SIG-M5 treated with dmso at 0.1 percent for 504 hours (cell line): ENCODE data around the gene B4GALT5.
A peak's percentile ranks its signal among the peaks of the same experiment; 100 is the strongest.
"Not testable (repeated sequence)": the region's sequence is repeated elsewhere in the genome, so short reads cannot be mapped to it uniquely, and the experiment has no call there.

Source experiments
- DNase-seq: peaks from one replicate; lab custom pipeline; 2025; ENCODE audit not compliant: unreplicated experiment; lab: John Stamatoyannopoulos, UW

Gene B4GALT5

DNA sequence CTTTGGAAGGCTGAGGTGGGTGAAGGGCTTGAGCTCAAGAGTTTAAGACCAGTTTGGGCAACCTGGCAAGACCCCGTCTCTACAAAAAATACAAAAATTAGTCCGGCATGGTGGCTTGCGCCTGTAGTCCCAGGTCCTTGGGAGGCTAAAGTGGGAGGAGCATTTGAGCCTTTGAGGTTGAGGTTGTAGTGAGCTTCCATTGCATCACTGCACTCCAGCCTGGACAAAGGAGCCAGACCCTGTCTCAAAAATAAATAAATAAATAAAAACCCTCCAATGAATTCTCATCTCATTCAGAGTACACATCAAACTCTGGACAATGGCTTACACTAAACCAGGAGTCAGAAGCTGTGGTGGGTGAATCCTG is 31.8 kb downstream of the B4GALT5 start:
- DNase-seq: no peak

- no peak for DNase-seq
Measured at GRCh38 chr20:49680484-49680883, 33.2 kb downstream of the B4GALT5 start.

- no peak for DNase-seq
Measured at GRCh38 chr20:49679634-49680033, 34.0 kb downstream of the B4GALT5 start.

DNA sequence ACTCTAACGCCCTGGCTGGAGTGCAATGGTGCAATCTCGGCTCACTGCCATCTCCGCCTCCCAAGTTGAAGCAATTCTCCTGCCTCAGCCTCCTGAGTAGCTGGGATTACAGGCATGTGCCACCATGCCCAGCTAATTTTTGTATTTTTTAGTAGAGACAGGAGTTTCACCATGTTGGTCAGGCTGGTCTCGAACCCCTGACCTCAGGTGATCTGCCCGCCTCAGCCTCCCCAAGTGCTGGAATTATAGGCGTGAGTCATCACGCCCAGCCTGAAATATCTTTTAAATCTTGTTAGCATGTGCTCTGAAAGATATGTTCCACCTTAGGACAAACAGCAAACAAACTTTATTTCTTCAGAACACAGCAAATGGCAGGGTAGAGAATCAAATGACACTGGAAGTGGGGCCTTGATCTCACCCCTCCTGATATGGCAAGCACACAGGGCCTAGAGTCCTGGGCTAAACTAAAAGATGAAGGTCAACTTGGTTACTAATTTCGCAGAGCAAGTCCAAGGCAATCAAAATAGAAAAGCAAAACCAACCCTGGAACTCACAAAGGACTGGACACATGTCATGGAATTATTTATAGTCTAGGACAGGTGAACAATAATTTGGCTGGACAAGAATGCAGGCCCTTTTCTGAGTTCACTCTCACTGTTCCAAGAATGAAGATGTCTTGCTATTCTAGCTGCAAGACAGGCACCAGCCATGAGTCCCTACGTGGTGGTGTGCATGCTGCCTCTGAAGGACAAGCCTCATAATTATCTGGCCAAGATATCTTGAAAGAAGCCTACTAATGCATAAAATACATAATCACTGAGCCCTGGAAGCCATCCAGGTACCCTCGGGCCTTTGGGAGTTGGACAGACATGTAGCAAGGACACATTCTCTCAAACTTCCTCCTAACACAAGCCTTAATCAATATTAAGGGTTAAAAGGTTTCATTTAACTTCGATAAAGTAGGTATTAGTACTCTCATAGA is 35.6 kb downstream of the B4GALT5 start:
- no peak for DNase-seq

GRCh38 chr20:49676581-49677291 is 36.9 kb downstream of the B4GALT5 start:
- DNase-seq: peak; percentile 72

DNA sequence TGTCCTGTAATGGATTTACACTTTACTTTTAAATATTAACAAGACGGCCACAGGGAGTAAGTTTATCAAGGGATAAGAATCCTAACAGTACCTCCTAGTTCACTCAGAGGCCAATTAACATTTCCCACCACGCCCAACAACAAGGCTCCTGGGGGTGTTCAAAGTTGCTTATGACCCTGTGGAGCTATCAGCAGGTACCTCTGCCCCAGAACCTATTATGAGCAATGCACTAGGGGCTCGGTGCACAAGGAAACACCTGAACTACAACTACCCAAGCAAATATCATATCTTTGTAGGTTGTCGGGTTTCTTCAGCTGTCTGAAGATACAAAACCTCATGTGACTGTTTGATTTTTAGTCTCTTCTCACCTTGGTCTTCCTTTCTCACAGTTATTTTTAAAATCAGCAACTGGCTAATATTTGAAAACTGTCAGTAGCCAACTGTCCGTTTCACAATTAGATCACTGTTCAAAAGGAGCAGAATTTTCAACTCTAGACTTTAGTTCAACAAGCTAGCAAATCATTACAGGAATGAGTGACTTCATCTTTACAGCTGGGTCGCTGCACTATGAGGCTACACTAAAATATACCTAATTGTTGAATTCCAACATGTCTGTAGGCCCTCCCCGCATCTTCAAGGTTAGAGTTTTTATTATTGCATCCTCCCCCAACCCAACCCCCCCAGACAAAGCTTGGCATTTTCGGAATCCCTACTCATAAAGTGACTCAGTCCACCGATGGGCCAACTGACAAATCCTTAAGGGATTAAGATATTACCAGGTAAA is 38.1 kb downstream of the B4GALT5 start:
- no peak for DNase-seq

DNA sequence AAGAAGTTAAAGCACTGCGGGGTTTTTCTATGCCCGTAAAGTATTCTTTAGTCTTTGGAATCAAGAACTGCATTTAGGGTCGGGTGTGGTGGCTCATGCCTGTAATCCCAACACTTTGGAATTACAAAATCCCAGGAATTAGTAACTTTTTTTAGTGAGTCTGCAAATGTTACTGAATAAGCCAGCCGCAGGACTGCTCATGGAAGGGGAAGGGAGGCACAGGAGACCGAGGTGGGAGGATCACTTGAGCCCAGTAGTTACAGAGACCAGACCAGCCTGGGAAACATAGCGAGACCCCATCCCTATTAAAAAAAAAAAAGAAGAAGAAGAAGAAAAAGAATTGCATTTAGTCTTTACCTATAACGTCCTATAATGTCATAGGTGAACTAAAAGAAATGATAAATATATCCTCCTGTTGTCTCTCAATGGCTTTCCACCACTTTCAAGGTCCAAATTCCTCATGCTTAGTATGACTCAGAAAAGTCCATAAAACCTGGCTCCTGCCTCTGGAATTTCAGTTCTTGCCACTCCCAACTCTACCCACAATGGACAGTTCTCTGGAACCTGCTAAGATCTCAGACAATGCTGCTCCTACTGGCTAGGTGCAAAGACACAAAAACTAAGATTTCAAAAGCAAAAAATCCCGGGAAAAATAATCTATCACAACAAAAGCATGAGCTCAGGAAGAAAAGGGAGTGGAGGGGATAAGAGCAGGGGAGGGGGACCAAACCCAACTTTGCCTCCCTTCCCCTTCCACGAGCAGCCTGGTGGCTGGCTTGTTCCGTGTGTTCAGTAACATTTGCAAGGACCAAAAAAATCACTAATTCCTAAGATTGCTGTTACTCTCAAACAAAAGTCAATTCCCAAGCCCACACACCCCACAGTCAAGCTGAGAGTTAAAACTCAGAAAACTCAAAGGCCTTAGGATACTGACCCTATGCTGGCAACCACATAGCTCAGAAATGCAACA is 39.0 kb downstream of the B4GALT5 start:
- no peak for DNase-seq

DNA sequence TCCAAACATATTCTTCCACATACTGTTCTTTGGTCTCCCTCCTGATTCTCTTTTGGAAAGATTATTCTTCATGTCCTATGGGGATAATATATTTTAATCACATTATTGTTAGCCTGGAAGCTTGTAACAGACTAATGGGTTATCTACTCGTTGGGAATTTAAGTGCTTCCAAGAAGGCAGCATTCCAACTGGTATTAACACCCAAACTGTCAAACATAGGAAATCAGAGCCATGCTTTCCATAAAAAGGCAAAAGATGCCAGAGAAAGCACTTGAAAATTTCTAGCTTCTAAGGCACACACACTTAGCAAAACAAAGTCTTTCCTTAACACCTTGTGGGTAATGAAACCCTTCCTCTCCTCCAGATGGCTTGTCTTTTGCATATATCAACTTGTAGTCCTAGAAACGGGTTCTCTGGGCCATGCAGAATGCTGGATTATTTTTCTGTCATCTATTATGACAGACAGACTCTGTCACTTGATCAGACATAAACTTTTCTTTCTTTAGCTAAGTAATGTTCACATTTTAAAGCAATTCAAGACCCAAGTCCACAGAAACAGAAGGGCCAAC is 41.5 kb downstream of the B4GALT5 start:
- DNase-seq: no peak

DNA sequence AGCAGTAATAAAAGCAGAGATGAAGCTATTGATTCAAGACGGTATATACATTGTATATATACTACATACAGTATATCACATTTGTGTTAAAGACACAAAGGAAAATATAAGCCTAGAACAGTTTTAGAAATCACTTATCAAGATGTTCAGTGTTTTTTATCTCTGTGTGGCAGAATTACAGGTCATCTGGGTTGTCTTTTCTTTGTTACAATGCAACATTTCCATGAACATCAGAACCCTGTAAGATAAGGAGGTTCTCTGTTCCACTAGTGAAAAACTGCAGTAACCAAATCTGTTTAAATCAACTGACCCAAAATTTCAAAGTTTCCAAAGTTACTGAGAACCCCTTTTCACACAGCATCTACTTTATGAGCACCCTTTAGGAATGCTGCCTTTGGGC is 42.2 kb downstream of the B4GALT5 start:
- no peak for DNase-seq

- no peak for DNase-seq
Measured at GRCh38 chr20:49669601-49670189, 44.0 kb downstream of the B4GALT5 start.

- DNase-seq: not testable (repeated sequence)
Measured at GRCh38 chr20:49668878-49669195, 44.8 kb downstream of the B4GALT5 start.

- no peak for DNase-seq
Measured at GRCh38 chr20:49668181-49668877, 45.3 kb downstream of the B4GALT5 start.

GRCh38 chr20:49666911-49667310 is 46.8 kb downstream of the B4GALT5 start:
- no peak for DNase-seq

DNA sequence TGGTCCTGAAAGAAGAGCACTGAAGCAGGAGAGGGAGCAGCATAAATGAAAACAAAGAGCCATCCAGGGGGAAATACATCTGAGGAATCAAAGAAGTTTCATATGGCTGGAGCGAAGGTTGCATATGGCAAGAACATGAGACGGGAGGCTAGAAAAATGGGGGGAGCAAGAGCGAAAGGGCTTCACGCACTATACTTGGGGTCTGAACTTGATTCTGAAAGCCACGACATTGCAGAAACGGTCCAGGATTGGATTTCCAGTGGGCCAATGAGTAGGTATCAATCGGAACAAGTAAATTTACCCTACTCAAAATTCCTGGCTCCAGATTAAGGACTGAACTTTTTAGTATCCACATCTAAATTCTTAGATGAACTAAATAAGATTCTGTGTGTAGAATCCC is 47.9 kb downstream of the B4GALT5 start:
- no peak for DNase-seq

DNA sequence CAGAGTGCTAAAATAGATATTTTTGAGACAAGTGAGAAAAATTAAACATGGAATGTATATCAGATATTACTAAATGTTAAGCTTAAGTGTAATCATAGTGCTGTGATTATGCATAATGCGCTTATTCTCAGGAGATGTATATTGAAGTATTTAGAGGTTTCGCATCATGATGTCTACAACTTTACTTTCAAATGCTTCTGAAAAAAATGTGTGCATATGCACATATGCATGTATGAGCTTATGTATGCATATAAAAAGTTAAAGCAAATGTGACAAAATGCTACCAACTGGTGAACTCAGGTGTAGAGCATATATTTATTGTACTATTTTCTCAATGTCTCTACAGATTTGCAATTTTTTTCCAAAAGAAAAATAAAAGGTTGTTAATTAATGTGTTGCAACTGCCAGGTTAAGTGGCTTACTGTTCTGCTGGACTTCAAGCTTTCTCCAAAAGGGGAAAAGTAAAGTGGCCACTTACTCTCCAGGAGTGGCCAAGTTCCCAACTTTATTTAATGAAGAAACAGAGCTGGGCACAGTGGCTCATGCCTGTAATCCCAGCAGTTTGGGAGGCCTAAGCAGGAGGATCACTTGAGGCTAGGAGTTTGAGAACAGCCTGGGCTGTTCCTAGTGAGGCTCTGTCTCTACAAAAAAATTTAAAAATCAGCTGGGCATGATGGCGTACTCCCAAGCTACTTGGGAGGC is 48.9 kb downstream of the B4GALT5 start:
- no peak for DNase-seq

DNA sequence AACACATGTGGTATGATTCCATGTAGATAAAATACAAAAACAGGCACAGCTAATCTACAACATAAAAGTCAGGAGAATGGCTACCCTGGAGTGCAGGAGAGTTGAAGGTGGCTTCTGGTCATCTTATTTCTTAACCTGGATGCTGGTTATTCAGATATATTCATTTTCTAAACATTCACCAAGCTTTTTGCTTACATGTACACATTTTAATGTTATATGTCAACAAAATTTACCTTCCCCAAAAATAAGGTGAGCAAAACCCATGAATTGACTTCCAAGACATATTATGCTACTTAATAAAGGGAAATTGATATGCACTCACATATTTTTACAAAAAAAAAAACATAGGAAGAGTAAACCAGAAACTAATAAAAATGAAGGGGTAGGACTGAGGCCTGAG is 50.6 kb downstream of the B4GALT5 start:
- no peak for DNase-seq

DNA sequence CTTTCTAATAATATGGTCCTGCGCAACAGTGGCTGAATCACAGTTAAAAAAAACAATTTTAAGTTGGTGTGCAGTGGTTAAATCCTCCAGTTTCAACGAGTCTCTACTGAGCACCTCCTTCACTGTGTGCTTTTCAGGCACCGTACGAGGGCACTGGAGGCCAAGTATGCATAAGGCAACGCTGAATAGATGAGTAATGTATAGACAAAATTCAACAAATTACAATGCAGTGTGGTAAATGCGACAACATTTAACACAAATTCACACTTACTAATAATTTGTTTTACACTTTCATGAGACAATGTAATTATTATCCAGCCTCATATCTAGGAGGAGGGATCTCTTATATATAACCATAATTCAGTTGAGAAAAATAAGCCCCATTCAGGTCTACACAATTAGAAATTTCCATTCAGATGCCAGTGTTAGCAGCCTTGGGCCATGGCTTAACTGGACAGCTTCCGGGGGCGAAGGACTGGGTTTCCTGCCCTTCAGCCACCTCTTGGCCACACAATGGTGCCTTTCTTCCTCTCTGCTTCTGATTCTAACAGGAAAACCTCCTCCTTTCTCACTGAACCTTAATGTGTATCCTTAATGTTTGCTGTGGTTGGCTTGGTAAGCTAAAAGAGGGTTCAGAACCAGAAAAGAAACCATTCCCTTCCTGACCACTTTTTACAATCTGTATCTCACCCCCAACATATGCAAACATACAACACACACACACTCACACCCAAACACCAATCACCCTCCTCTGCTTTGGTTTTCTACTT is 51.9 kb downstream of the B4GALT5 start:
- DNase-seq: no peak

DNA sequence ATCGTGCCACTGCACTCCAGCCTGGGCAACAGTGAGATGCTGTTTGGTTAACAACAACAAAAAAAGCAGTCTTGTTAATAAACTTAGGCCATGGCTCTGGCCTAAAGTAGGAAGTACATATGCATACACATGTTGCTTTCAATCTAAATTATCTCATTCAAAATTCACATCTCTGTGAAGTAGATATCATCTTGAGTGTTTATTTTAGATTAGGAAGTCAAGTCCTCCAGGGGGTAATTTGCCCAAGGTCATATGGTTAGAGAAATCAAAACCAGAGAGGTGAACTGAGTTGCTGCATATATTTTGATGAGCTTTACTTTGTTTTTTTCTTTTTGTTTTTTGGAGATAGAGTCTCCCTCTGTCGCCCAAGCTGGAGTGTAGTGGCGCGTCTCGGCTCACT is 52.8 kb downstream of the B4GALT5 start:
- DNase-seq: no peak
